ENCODE measurements around the gene WIPI1. TPM values are rescaled to one million over a fixed set of nuclear protein-coding genes. Genes with fewer than 3 reads are reported as not detected.

WIPI1 gene
- total and polyA plus RNA-seq, 9 of the 15 experiments (the other 6 are each of a cell fraction or from before 2014, with no cell fraction given) = 3.7 to 23.5 (median 11.8) TPM

GRCh38 chr17:68437979-68438822 lies 19.1 kb downstream of the WIPI1 start (continued):
- TF ChIP-seq TBL1XR1 (IDR thresholded peaks at IDR 0.05; ENCODE audit: low read length in 2 of 2) = peak in 1 of 2 experiments; percentile 64; a peak in 2 of 4 replicates
- no peak for TF ChIP-seq ZNF253 (CRISPR knock-in tag; conservative IDR thresholded peaks at IDR 0.05)
- peak; percentile 35 for TF ChIP-seq TBP (optimal IDR thresholded peaks at IDR 0.05; ENCODE audit: low read depth, low read length)
- TF ChIP-seq MNT (conservative IDR thresholded peaks at IDR 0.05) = peak in 1 of 2 experiments; percentile 46; a peak in 1 of 4 replicates
- no peak for TF ChIP-seq NCOA6 (IDR thresholded peaks at IDR 0.05)
- TF ChIP-seq, protein P1, sequence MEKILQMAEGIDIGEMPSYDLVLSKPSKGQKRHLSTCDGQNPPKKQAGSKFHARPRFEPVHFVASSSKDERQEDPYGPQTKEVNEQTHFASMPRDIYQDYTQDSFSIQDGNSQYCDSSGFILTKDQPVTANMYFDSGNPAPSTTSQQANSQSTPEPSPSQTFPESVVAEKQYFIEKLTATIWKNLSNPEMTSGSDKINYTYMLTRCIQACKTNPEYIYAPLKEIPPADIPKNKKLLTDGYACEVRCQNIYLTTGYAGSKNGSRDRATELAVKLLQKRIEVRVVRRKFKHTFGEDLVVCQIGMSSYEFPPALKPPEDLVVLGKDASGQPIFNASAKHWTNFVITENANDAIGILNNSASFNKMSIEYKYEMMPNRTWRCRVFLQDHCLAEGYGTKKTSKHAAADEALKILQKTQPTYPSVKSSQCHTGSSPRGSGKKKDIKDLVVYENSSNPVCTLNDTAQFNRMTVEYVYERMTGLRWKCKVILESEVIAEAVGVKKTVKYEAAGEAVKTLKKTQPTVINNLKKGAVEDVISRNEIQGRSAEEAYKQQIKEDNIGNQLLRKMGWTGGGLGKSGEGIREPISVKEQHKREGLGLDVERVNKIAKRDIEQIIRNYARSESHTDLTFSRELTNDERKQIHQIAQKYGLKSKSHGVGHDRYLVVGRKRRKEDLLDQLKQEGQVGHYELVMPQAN (IDR thresholded peaks at IDR 0.05; ENCODE audit: borderline replicate concordance) = no peak
- TF ChIP-seq, protein P2, sequence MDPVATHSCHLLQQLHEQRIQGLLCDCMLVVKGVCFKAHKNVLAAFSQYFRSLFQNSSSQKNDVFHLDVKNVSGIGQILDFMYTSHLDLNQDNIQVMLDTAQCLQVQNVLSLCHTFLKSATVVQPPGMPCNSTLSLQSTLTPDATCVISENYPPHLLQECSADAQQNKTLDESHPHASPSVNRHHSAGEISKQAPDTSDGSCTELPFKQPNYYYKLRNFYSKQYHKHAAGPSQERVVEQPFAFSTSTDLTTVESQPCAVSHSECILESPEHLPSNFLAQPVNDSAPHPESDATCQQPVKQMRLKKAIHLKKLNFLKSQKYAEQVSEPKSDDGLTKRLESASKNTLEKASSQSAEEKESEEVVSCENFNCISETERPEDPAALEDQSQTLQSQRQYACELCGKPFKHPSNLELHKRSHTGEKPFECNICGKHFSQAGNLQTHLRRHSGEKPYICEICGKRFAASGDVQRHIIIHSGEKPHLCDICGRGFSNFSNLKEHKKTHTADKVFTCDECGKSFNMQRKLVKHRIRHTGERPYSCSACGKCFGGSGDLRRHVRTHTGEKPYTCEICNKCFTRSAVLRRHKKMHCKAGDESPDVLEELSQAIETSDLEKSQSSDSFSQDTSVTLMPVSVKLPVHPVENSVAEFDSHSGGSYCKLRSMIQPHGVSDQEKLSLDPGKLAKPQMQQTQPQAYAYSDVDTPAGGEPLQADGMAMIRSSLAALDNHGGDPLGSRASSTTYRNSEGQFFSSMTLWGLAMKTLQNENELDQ (CRISPR knock-in tag; IDR thresholded peaks at IDR 0.05; ENCODE audit: borderline replicate concordance) = no peak
- TF ChIP-seq GATAD2A (IDR thresholded peaks at IDR 0.05) = peak; percentile 79; the same call in 1 of the 2 replicates
- peak; percentile 80 for TF ChIP-seq CXXC5 (CRISPR knock-in tag; IDR thresholded peaks at IDR 0.05)
- TF ChIP-seq RNF2 (IDR thresholded peaks at IDR 0.05) = peak; percentile 51; the same call in 1 of the 2 replicates
- no peak; a peak in 1 of 4 replicates for TF ChIP-seq MAZ (CRISPR knock-in tag; conservative IDR thresholded peaks at IDR 0.05 in 1 of 2, IDR thresholded peaks at IDR 0.05 in 1 of 2)
- TF ChIP-seq TARDBP (IDR thresholded peaks at IDR 0.05) = no peak
- no peak for TF ChIP-seq NFE2 (IDR thresholded peaks at IDR 0.05; ENCODE audit: low read depth)
- TF ChIP-seq MAFG (tag; conservative IDR thresholded peaks at IDR 0.05) = no peak
- no peak for TF ChIP-seq CREB1 (IDR thresholded peaks at IDR 0.05)
- TF ChIP-seq CREB1 (CRISPR knock-in tag; IDR thresholded peaks at IDR 0.05) = no peak
- TF ChIP-seq ZNF316 (IDR thresholded peaks at IDR 0.05) = peak; percentile 9; the same call in 1 of the 2 replicates
- TF ChIP-seq ZFP30 (CRISPR knock-in tag; IDR thresholded peaks at IDR 0.05; ENCODE audit: borderline replicate concordance) = no peak
- TF ChIP-seq, protein P3, sequence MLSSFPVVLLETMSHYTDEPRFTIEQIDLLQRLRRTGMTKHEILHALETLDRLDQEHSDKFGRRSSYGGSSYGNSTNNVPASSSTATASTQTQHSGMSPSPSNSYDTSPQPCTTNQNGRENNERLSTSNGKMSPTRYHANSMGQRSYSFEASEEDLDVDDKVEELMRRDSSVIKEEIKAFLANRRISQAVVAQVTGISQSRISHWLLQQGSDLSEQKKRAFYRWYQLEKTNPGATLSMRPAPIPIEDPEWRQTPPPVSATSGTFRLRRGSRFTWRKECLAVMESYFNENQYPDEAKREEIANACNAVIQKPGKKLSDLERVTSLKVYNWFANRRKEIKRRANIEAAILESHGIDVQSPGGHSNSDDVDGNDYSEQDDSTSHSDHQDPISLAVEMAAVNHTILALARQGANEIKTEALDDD (IDR thresholded peaks at IDR 0.05) = no peak
- TF ChIP-seq THRAP3 (IDR thresholded peaks at IDR 0.05; ENCODE audit: borderline replicate concordance) = no peak
- TF ChIP-seq PTRF (tag; IDR thresholded peaks at IDR 0.05) = no peak; the same call in 1 of the 2 replicates

Measured in K562 (cell line).